Measurements from ENCODE around the gene SREBF2. TPM values are rescaled to one million over a fixed set of nuclear protein-coding genes. Genes with fewer than 3 reads are reported as not detected.
A peak's percentile ranks its signal among the peaks of the same experiment; 100 is the strongest.

The SREBF2 gene
- total and polyA plus RNA-seq, 2 of the 8 experiments (the other 6 are each of a cell fraction or from before 2014, with no cell fraction given), result 125 to 144 TPM

- 0 out of 4 replicates have a peak, but pooled peaks have one; percentile 10 to 32 for TF ChIP-seq SIN3A (conservative IDR thresholded peaks at IDR 0.05 in 1 of 2, IDR thresholded peaks at IDR 0.05 in 1 of 2; ENCODE audit: low read depth in 1 of 2, low read length in 2 of 2)
- TF ChIP-seq CTBP2 (IDR thresholded peaks at IDR 0.05; ENCODE audit: borderline replicate concordance, insufficient read depth, insufficient read length, low read length), result no peak
- no peak for TF ChIP-seq CBX8 (IDR thresholded peaks at IDR 0.05; ENCODE audit: borderline replicate concordance, low read depth, low read length)
- no peak for TF ChIP-seq NANOG (IDR thresholded peaks at IDR 0.05; ENCODE audit: insufficient read depth, low read depth, low read length, poor library complexity, severe bottlenecking)
- no peak for TF ChIP-seq ATF2 (IDR thresholded peaks at IDR 0.05; ENCODE audit: low read length)
- peak; percentile 83 to 94 for TF ChIP-seq POLR2A (IDR thresholded peaks at IDR 0.05; ENCODE audit: control extremely low read depth in 1 of 2, low read depth in 2 of 2, low read length in 2 of 2)
- no peak for TF ChIP-seq FOSL1 (IDR thresholded peaks at IDR 0.05; ENCODE audit: insufficient read depth, low read depth, low read length)
- TF ChIP-seq EGR1 (IDR thresholded peaks at IDR 0.05; ENCODE audit: borderline replicate concordance, low read depth, low read length), result no peak
- no peak for TF ChIP-seq SIRT6 (IDR thresholded peaks at IDR 0.05; ENCODE audit: low read length)
- peak; percentile 67 for TF ChIP-seq MAX (IDR thresholded peaks at IDR 0.05)
- TF ChIP-seq SP4 (IDR thresholded peaks at IDR 0.05; ENCODE audit: low read length), result no peak
- TF ChIP-seq PHF8 (conservative IDR thresholded peaks at IDR 0.05; ENCODE audit: low read depth, low read length), result peak; percentile 73; the same call in 1 of the 2 replicates
- TF ChIP-seq MAFK (IDR thresholded peaks at IDR 0.05; ENCODE audit: low read depth, low read length), result no peak
These were observed 32.4 kb upstream of the SREBF2 start, which contains the start of gene CCDC134 (continued) for GRCh38 chr22:41800348-41801146.

Data from H1 (cell line).